Endodermal cell (in vitro differentiated cells): ENCODE measurements around the gene ABCA13. TPM values are rescaled to one million over a fixed set of nuclear protein-coding genes. Genes with fewer than 3 reads are reported as not detected.

Experiments
- DNase-seq: peaks from one replicate; pipeline ENCODE4 v3.0.0-alpha.2; 2017
- H3K27ac ChIP-seq: 2 replicates; pipeline ENCODE4 v1.5.1; 2013; ENCODE audit warnings: mild to moderate bottlenecking, low read depth, low read length, moderate library complexity
- H3K27me3 ChIP-seq: 2 replicates; pipeline ENCODE4 v1.6.1; 2013; ENCODE audit warnings: mild to moderate bottlenecking, low read length, moderate library complexity; ENCODE audit not compliant: insufficient read depth, control insufficient read depth, poor library complexity, severe bottlenecking
- H3K36me3 ChIP-seq: 2 replicates; pipeline ENCODE4 v1.7.0; 2013; ENCODE audit warnings: mild to moderate bottlenecking, low read length, moderate library complexity; ENCODE audit not compliant: control insufficient read depth, insufficient read depth
- H3K4me1 ChIP-seq: one replicate; pipeline ENCODE4 v1.7.0; 2013; ENCODE audit warnings: low read length; ENCODE audit not compliant: control insufficient read depth, insufficient read depth
- H3K4me3 ChIP-seq: 2 replicates; pipeline ENCODE4 v1.5.1; 2013; ENCODE audit warnings: mild to moderate bottlenecking, low read length, moderate library complexity
- H3K9ac ChIP-seq: 2 replicates; pipeline ENCODE4 v1.6.1; 2013; ENCODE audit warnings: mild to moderate bottlenecking, low read length, moderate library complexity; ENCODE audit not compliant: poor library complexity, severe bottlenecking; ENCODE audit errors: extremely low read depth
- H3K9me3 ChIP-seq: 2 replicates; pipeline ENCODE4 v1.6.1; 2013; ENCODE audit warnings: mild to moderate bottlenecking, low read length, moderate library complexity; ENCODE audit not compliant: control insufficient read depth
- H3K27ac Mint-ChIP-seq: 2 replicates; pipeline ENCODE4 v1.8.0; 2020; ENCODE audit warnings: mixed read lengths
- H3K27me3 Mint-ChIP-seq: 2 replicates; pipeline ENCODE4 v1.8.0; 2021; ENCODE audit warnings: mild to moderate bottlenecking, mixed read lengths; ENCODE audit not compliant: insufficient read depth
- H3K36me3 Mint-ChIP-seq: 2 replicates; pipeline ENCODE4 v1.8.0; 2020; ENCODE audit warnings: low read depth, mixed read lengths
- H3K4me1 Mint-ChIP-seq: 2 replicates; pipeline ENCODE4 v1.8.0; 2020; ENCODE audit warnings: mixed read lengths
- H3K4me3 Mint-ChIP-seq: 2 replicates; pipeline ENCODE4 v1.8.0; 2020; ENCODE audit warnings: mild to moderate bottlenecking, moderate library complexity, mixed read lengths
- H3K9me3 Mint-ChIP-seq: 2 replicates; pipeline ENCODE4 v1.8.0; 2020; ENCODE audit warnings: mild to moderate bottlenecking, mixed read lengths
- WGBS, 2 experiments: methylation state at CpG; one replicate each; pipeline versions ENCODE4 v1.1.5 to v1.1.7; 2013; ENCODE audit warnings: missing lambda C conversion rate in 2 of 2, mixed read lengths in 1 of 2; ENCODE audit not compliant: insufficient coverage in 1 of 2, insufficient read length in 1 of 2; 5-methylcytosine and 5-hydroxymethylcytosine counted together
- total RNA-seq, 2 donors: library from RNA; stranded (reverse); fragmentation: NEBNext Ultra II Directional in 1 of 2; extraction: Animal tissue kit (Norgen Biotek cat#: 25700) in 1 of 2; gene quantifications; 2 replicates in 1 of 2; 3 replicates in 1 of 2; pipeline ENCODE4 v1.2.1, GENCODE V29; 2021
- TF ChIP-seq, protein P1 (sequence below): fragments of 200-600 bp; sonication (generic); conservative IDR thresholded peaks from 2 replicates; pipeline ENCODE4 v1.5.0; 2021; ENCODE audit warnings: antibody characterized with exemption, mild to moderate bottlenecking

The ABCA13 gene
- total RNA-seq, 2 donors from 2014 or later: 0.04 to 0.11 TPM

DNA sequence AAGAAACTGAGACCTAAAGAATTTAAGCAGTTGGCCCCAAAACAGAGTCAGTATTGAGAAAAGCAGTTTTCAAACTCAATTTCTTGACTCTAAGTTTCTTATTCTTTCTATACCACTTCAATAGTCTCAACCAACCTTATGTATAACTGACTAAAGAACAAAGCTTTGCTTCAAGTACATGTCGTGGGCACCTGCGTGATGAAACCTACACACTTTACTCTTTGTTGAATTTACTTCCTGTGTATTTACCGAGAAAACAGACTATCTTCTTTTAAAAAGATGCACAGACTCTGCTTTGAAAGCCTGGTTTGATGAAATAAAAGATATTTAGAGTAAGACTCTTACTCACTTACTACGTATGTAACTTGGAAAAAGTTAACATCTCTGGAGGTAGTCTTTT lies 455.9 kb downstream of the ABCA13 start:
- Histone ChIP-seq H3K4me3 (no peak overlapping the region), H3K4me1 (no peaks in the 10 kb centered on the region), H3K9ac (no peak overlapping the region), H3K27me3 (no peaks in the 10 kb centered on the region), H3K36me3 (no peaks in the 10 kb centered on the region), H3K27ac (no peak overlapping the region), H3K9me3 (no peaks in the 10 kb centered on the region)
- no peaks in the 10 kb centered on the region for H3K36me3 Mint-ChIP-seq
- no peak for DNase-seq
- no peaks in the 10 kb centered on the region for H3K27me3 Mint-ChIP-seq
- no peak overlapping the region for H3K27ac Mint-ChIP-seq
- TF ChIP-seq, protein P1, sequence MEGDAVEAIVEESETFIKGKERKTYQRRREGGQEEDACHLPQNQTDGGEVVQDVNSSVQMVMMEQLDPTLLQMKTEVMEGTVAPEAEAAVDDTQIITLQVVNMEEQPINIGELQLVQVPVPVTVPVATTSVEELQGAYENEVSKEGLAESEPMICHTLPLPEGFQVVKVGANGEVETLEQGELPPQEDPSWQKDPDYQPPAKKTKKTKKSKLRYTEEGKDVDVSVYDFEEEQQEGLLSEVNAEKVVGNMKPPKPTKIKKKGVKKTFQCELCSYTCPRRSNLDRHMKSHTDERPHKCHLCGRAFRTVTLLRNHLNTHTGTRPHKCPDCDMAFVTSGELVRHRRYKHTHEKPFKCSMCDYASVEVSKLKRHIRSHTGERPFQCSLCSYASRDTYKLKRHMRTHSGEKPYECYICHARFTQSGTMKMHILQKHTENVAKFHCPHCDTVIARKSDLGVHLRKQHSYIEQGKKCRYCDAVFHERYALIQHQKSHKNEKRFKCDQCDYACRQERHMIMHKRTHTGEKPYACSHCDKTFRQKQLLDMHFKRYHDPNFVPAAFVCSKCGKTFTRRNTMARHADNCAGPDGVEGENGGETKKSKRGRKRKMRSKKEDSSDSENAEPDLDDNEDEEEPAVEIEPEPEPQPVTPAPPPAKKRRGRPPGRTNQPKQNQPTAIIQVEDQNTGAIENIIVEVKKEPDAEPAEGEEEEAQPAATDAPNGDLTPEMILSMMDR: no peak
- H3K9me3 Mint-ChIP-seq: no peaks in the 10 kb centered on the region
- no peaks in the 10 kb centered on the region for H3K4me1 Mint-ChIP-seq
- no peak overlapping the region for H3K4me3 Mint-ChIP-seq
- WGBS, 2 experiments: 67 to 95% methylated on average over 2 to 4 of the region's 4 CpGs

DNA sequence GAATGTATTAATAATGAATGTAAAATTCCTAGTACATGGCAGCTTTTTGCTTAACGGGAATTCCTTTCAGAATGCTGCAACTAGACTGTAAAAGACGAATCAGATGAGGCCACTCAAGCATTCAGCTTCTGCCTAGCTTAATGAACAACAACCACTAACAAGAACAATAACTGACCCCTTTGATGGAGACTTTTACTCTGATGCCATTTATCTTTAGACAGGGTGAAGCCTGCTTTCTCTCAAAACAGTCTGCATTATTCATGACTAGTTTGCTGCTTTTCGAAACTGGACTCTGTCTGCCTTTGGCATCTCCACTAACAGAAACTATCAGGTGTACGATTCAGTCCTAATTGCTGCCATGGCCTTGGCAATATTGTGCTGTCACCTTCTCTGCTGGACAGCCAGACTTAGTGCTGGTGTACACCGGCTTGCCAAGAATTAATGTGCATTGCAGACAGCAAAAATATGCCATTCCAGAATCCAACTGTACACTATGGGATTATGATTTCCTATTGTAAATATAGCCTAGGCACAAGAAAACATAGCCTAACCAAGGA lies 457.6 kb downstream of the ABCA13 start:
- Histone ChIP-seq H3K9ac (no peak overlapping the region), H3K9me3 (no peaks in the 10 kb centered on the region), H3K36me3 (no peaks in the 10 kb centered on the region), H3K4me3 (no peak overlapping the region), H3K27ac (no peak overlapping the region), H3K4me1 (no peaks in the 10 kb centered on the region), H3K27me3 (no peaks in the 10 kb centered on the region)
- no peak overlapping the region for H3K4me3 Mint-ChIP-seq
- no peaks in the 10 kb centered on the region for H3K36me3 Mint-ChIP-seq
- no peaks in the 10 kb centered on the region for H3K4me1 Mint-ChIP-seq
- H3K9me3 Mint-ChIP-seq: no peaks in the 10 kb centered on the region
- 88 to 93% methylated on average over 3 to 5 of the region's 5 CpGs for WGBS, 2 experiments
- H3K27me3 Mint-ChIP-seq: no peaks in the 10 kb centered on the region
- no peak for DNase-seq
- TF ChIP-seq, protein P1: no peak
- no peak overlapping the region for H3K27ac Mint-ChIP-seq

DNA sequence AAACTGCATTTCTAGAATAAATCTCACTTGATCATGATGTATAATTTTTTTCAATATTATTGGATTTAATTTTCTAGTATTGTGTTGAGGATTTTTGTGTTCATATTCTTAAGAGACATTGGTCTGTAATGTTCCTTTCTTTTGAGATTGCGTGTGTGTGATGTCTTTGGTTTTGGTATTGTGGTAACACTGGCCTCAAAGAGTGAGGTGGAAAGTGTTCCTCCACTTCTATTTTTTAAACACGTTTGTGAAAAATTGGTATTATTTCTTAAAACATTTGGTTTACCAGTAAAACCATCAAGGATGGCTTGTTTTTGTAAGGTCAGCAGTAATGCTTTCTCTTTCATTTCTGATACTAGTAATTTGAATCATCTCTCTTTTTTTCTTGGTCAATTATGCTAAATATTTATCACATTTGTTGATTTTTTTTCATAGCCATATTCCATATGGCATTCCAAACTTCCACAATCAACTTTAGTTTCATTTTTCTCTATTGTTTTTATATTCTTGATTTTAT lies 462.9 kb downstream of the ABCA13 start:
- no peaks in the 10 kb centered on the region for H3K4me1 ChIP-seq
- Mint-ChIP-seq H3K4me1 (peaks cover 10% of the 10 kb centered on the region), H3K4me3 (no peak overlapping the region), H3K27me3 (no peaks in the 10 kb centered on the region), H3K27ac (no peak overlapping the region), H3K9me3 (no peaks in the 10 kb centered on the region), H3K36me3 (no peaks in the 10 kb centered on the region)
- H3K27ac ChIP-seq: no peak overlapping the region
- no peak overlapping the region for H3K4me3 ChIP-seq
- no peaks in the 10 kb centered on the region for H3K36me3 ChIP-seq
- DNase-seq: no peak
- no peaks in the 10 kb centered on the region for H3K9me3 ChIP-seq
- no peaks in the 10 kb centered on the region for H3K27me3 ChIP-seq
- no peak overlapping the region for H3K9ac ChIP-seq
- 96% methylated on average over 2 of the region's 2 CpGs; no CpG with 5 or more reads in 1 of the 2 experiments for WGBS, 2 experiments
- TF ChIP-seq, protein P1: no peak
